GM12878 (cell line): ENCODE data around the gene SUPT7L. TPM values are rescaled to one million over a fixed set of nuclear protein-coding genes. Genes with fewer than 3 reads are reported as not detected.

ENCODE experiments used
- ATAC-seq: fragments of 200-7000 bp; cut with Tn5 transposase; 3 replicates; pipeline ENCODE4 v1.9.1; 2020; ENCODE audit warnings: mild to moderate bottlenecking, moderate library complexity
- BruUV-seq: library from RNA; stranded (reverse); fragments of 400-500 nt; replicated peaks from 2 replicates; lab custom pipeline; 2021; lab: Mats Ljungman, UMichigan
- CTCF ChIA-PET: fragments of 300-600 bp; sonication (Branson Sonifier 250); formaldehyde crosslinking; extraction: SDS; loops from one replicate; lab custom pipeline; 2021; ENCODE audit warnings: inconsistent platforms; lab: Yijun Ruan, JAX
- POLR2A ChIA-PET: fragments of 350-600 bp; formaldehyde crosslinking; extraction: SDS; loops from one replicate; lab custom pipeline; 2021; ENCODE audit warnings: inconsistent platforms; lab: Charles Lee
- RAD21 ChIA-PET: fragments of 300-600 bp; sonication (Branson Sonifier 250); formaldehyde crosslinking; loops from one replicate; lab custom pipeline; 2023; ENCODE audit warnings: antibody characterized with exemption; ENCODE audit not compliant: unreplicated experiment; lab: Charles Lee
- SMC1A ChIA-PET: fragments of 300-600 bp; sonication (Branson Sonifier 250); formaldehyde crosslinking; loops from one replicate; lab custom pipeline; 2023; ENCODE audit not compliant: unreplicated experiment, uncharacterized antibody; lab: Charles Lee
- DNase-seq: peaks from one replicate; pipeline ENCODE4 v3.0.0-alpha.2; 2011; ENCODE audit warnings: low read depth, low spot score
- FAIRE-seq: peaks from 3 replicates; lab custom pipeline; 2011; peaks lifted over from hg19 to GRCh38; lab: Jason Lieb, UNC
- H2AFZ ChIP-seq: 2 replicates; pipeline ENCODE4 v1.6.0; 2011; ENCODE audit warnings: low read depth, low read length, control low read depth; ENCODE audit not compliant: control insufficient read depth
- H3K27ac ChIP-seq: 2 replicates; pipeline ENCODE4 v1.5.1; 2011; ENCODE audit warnings: control low read depth; ENCODE audit not compliant: control insufficient read depth, insufficient read depth
- H3K27me3 ChIP-seq, 2 experiments: replicated peaks in 1 of 2; 2 replicates each; pipeline versions ENCODE4 v1.6.0 to v1.6.1; 2011; ENCODE audit warnings: low read length in 1 of 2; ENCODE audit not compliant: control insufficient read depth in 2 of 2, insufficient read depth in 2 of 2
- H3K36me3 ChIP-seq, 2 experiments: 2 replicates each; pipeline ENCODE4 v1.5.1; 2011; ENCODE audit warnings: low read length in 1 of 2; ENCODE audit not compliant: control insufficient read depth in 2 of 2, insufficient read depth in 2 of 2
- H3K4me1 ChIP-seq: 2 replicates; pipeline ENCODE4 v1.6.1; 2011; ENCODE audit warnings: mild to moderate bottlenecking, low read length, moderate library complexity, mixed read lengths; ENCODE audit not compliant: control insufficient read depth, insufficient read depth
- H3K4me2 ChIP-seq: 2 replicates; pipeline ENCODE4 v1.6.0; 2011; ENCODE audit warnings: control low read depth; ENCODE audit not compliant: control insufficient read depth, insufficient read depth
- H3K4me3 ChIP-seq: fragments of 200-600 bp; sonication (generic); 2 replicates; pipeline ENCODE4 v1.5.1; 2016
- H3K79me2 ChIP-seq: 2 replicates; pipeline ENCODE4 v1.6.0; 2011; ENCODE audit warnings: low read length; ENCODE audit not compliant: control insufficient read depth, insufficient read depth
- H3K9ac ChIP-seq: 2 replicates; pipeline ENCODE4 v1.8.0; 2011; ENCODE audit warnings: low read length, control low read depth, mixed read lengths; ENCODE audit not compliant: control insufficient read depth, insufficient read depth
- H3K9me3 ChIP-seq: replicated peaks from 3 replicates; pipeline ENCODE4 v1.5.1; 2011; ENCODE audit warnings: mild to moderate bottlenecking, low read length; ENCODE audit not compliant: control insufficient read depth, insufficient read depth
- H4K20me1 ChIP-seq: 2 replicates; pipeline ENCODE4 v1.6.0; 2011; ENCODE audit not compliant: control insufficient read depth, insufficient read depth
- CHD2 ChIP-seq: IDR thresholded peaks from 2 replicates; pipeline ENCODE4 v1.6.1; 2011; ENCODE audit warnings: low read depth, low read length, improper control_type of control experiment, borderline replicate concordance
- EED ChIP-seq: sonication (generic); IDR thresholded peaks from 2 replicates; pipeline ENCODE4 v1.6.1; 2016; ENCODE audit warnings: antibody characterized with exemption, low read depth
- JUNB ChIP-seq: IDR thresholded peaks from 2 replicates; pipeline ENCODE4 v1.6.1; 2016; ENCODE audit warnings: antibody characterized with exemption, mild to moderate bottlenecking
- JUND ChIP-seq: IDR thresholded peaks from 2 replicates; pipeline ENCODE4 v1.6.1; 2012; ENCODE audit warnings: low read depth, mild to moderate bottlenecking, low read length, improper control_type of control experiment, moderate library complexity
- NFYB ChIP-seq: IDR thresholded peaks from 2 replicates; pipeline ENCODE4 v1.6.1; 2011; ENCODE audit warnings: low read depth, mild to moderate bottlenecking, low read length, improper control_type of control experiment, moderate library complexity; ENCODE audit not compliant: insufficient read depth
- PRDM15 ChIP-seq: fragments of 450-650 bp; formaldehyde crosslinking; IDR thresholded peaks from 2 replicates; pipeline ENCODE4 v1.4.0; 2020; ENCODE audit warnings: mild to moderate bottlenecking, moderate library complexity
- STAT1 ChIP-seq: fragments of 450-650 bp; conservative IDR thresholded peaks from 2 replicates; pipeline ENCODE4 v1.6.1; 2014; ENCODE audit warnings: antibody characterized with exemption, mild to moderate bottlenecking
- WGBS: methylation state at CpG from one replicate; pipeline ENCODE4 v1.1.6; 2016; ENCODE audit warnings: low lambda C conversion rate; ENCODE audit not compliant: insufficient replicate concordance, insufficient coverage; ENCODE audit errors: missing lambda C conversion rate; 5-methylcytosine and 5-hydroxymethylcytosine counted together
- in situ Hi-C: fragments of 300-500 bp; cut with MboI; formaldehyde crosslinking; loops from 9 replicates; pipeline ENCODE4 v1.14.3; 2018; ENCODE audit warnings: mixed read lengths
- intact Hi-C: fragments of 100-400 bp; cut with micrococcal nuclease; formaldehyde crosslinking; loops from one replicate; pipeline ENCODE4 v1.14.2; 2022; ENCODE audit not compliant: unreplicated experiment
- polyA plus RNA-seq, 11 experiments: library from polyadenylated mRNA; depleted of rRNA in 4 of 11; unstranded in 6 of 11; stranded (reverse) in 5 of 11; fragments of >200 nt; fragmentation: Nextera tagmentation in 4 of 11; fragmentation: Illumina TruSeq in 1 of 11; extraction: Ambion mirVana in 4 of 11; extraction: Trizol in 1 of 11; gene quantifications; 1 replicate in 1 of 11; 2 replicates in 10 of 11; pipeline versions ENCODE4 v1.2.1 to v1.2.3, GENCODE V29; 2011 to 2016; ENCODE audit warnings: inconsistent platforms in 2 of 11, missing spikeins in 2 of 11, low read depth in 1 of 11
- total RNA-seq, 4 experiments: library from RNA; depleted of rRNA in 3 of 4; stranded (reverse); fragments of >200 nt in 3 of 4; fragmentation: Illumina TruSeq in 1 of 4; extraction: Trizol in 1 of 4; gene quantifications; 2 replicates each; pipeline versions ENCODE4 v1.2.1 to v1.2.3, GENCODE V29; 2013 to 2021

SUPT7L gene
- total and polyA plus RNA-seq, 10 of the 15 experiments (the other 5 are each of a cell fraction or from before 2014, with no cell fraction given), result 10.2 to 43.7 (median 21.3) TPM

- peaks cover 0 to 20% of the 10 kb centered on the region in 2 experiments for H3K36me3 ChIP-seq
- no peak overlapping the region for H3K9ac ChIP-seq
- in situ Hi-C loops (no loop called here), intact Hi-C loops (loop anchor here (10.0 kb wide), 1 partner anchor 177 kb away; the partner anchor contains the start of gene IFT172)
- BruUV-seq, result no TSS peak
- no peak overlapping the region for H2AFZ ChIP-seq
- POLR2A ChIA-PET, result no interaction called here
- H3K4me2 ChIP-seq, result no peak overlapping the region
- H3K4me3 ChIP-seq, result no peak overlapping the region
- no peak for DNase-seq
- TF ChIP-seq NFYB, result no peak
- no peak for ATAC-seq
- no peaks in the 10 kb centered on the region for H3K27me3 ChIP-seq
- SMC1A ChIA-PET, result interaction anchor here (1.4 kb wide), 1 partner anchor 21 kb away, joined by 3 read pairs; no protein-coding TSS in a partner anchor
- peaks cover 10% of the 10 kb centered on the region for H3K4me1 ChIP-seq
- no peaks in the 10 kb centered on the region for H3K9me3 ChIP-seq
- FAIRE-seq, result no peak
- no peaks in the 10 kb centered on the region for H4K20me1 ChIP-seq
- WGBS, result 94% methylated on average over 1 of the region's 1 CpG
- H3K27ac ChIP-seq, result no peak overlapping the region
- RAD21 ChIA-PET, result no interaction called here
- CTCF ChIA-PET, result no interaction called here
- peaks cover 29% of the 10 kb centered on the region for H3K79me2 ChIP-seq
Observed at GRCh38 chr2:27661371-27661770, 2.0 kb downstream of the SUPT7L start.

- CTCF ChIA-PET, result interaction anchor here (1.1 kb wide), 1 partner anchor 28 kb away, joined by 5 read pairs; no protein-coding TSS in a partner anchor
- ATAC-seq (no peak), FAIRE-seq (no peak), DNase-seq (no peak)
- 96% methylated on average over 7 of the region's 7 CpGs for WGBS
- in situ Hi-C loops (no loop called here), intact Hi-C loops (no loop called here)
- RAD21 ChIA-PET, result no interaction called here
- H3K27me3 ChIP-seq, result no peaks in the 10 kb centered on the region
- H3K4me1 ChIP-seq, result no peaks in the 10 kb centered on the region
- H3K4me3 ChIP-seq, result no peak overlapping the region
- no peak overlapping the region for H2AFZ ChIP-seq
- H3K4me2 ChIP-seq, result no peak overlapping the region
- BruUV-seq, result no TSS peak
- H3K27ac ChIP-seq, result no peak overlapping the region
- H3K36me3 ChIP-seq, result peaks cover 0 to 39% of the 10 kb centered on the region in 2 experiments
- SMC1A ChIA-PET, result interaction anchor here (0.8 to 1.7 kb wide), 2 partner anchors 15 to 27 kb away, joined by 3 to 4 read pairs; no protein-coding TSS in a partner anchor
- no peaks in the 10 kb centered on the region for H3K9me3 ChIP-seq
- POLR2A ChIA-PET, result interaction anchor here (1.0 kb wide), 1 partner anchor 8 kb away, joined by 3 read pairs; the partner anchor contains the start of genes SLC4A1AP and SUPT7L
- no peaks in the 10 kb centered on the region for H4K20me1 ChIP-seq
- H3K9ac ChIP-seq, result no peak overlapping the region
- no peaks in the 10 kb centered on the region for H3K79me2 ChIP-seq
- TF ChIP-seq JUNB (no peak), EED (no peak), CHD2 (no peak), PRDM15 (CRISPR knock-in tag) (no peak), JUND (no peak), STAT1 (no peak)
Observed at GRCh38 chr2:27655155-27655951, 8.1 kb downstream of the SUPT7L start.
